Testis (tissue), 3 donors: Measurements from ENCODE around the gene TSPAN12. TPM values are rescaled to one million over a fixed set of nuclear protein-coding genes. Genes with fewer than 3 reads are reported as not detected.

Experiments used
- DNase-seq: peaks from one replicate; pipeline ENCODE4 v3.0.0-alpha.2; 2019
- H3K27ac ChIP-seq, 2 donors: fragments of 200-600 bp; sonication (generic); one replicate each; pipeline ENCODE4 v1.5.1; 2019
- H3K27me3 ChIP-seq: fragments of 200-600 bp; sonication (generic); one replicate; pipeline ENCODE4 v1.5.1; 2019
- H3K36me3 ChIP-seq: fragments of 200-600 bp; sonication (generic); one replicate; pipeline ENCODE4 v1.5.1; 2017; ENCODE audit warnings: low read depth; ENCODE audit errors: missing control alignments
- H3K4me1 ChIP-seq: fragments of 200-600 bp; sonication (generic); one replicate; pipeline ENCODE4 v1.5.1; 2019
- H3K4me3 ChIP-seq, 2 donors: fragments of 200-600 bp; sonication (generic); one replicate each; pipeline ENCODE4 v1.5.1; 2017 to 2019
- H3K9me3 ChIP-seq: fragments of 200-600 bp; sonication (generic); one replicate; pipeline ENCODE4 v1.5.1; 2017
- POLR2A ChIP-seq: fragments of 450-650 bp; IDR thresholded peaks from one replicate; pipeline ENCODE4 v1.6.1; 2017; ENCODE audit warnings: antibody characterized with exemption, mild to moderate bottlenecking, moderate library complexity
- WGBS, 2 donors: methylation state at CpG; one replicate each; pipeline ENCODE4 v1.1.5; 2018; 5-methylcytosine and 5-hydroxymethylcytosine counted together
- intact Hi-C: fragments of 100-400 bp; cut with DNase I; formaldehyde crosslinking; loops from one replicate; pipeline ENCODE4 v1.15.1; 2023; ENCODE audit warnings: low total_unique reads
- polyA plus RNA-seq: library from polyadenylated mRNA; stranded (reverse); fragments of 350-450 nt; fragmentation: Illumina TruSeq; extraction: RNeasy Lipid Tissue Mini Kit (QIAGEN cat#74804); gene quantifications from one replicate; pipeline ENCODE4 v1.2.3, GENCODE V29; 2014; ENCODE audit warnings: low read depth, low replicate concordance; ENCODE audit not compliant: insufficient read depth
- total RNA-seq, 2 donors: library from RNA; depleted of rRNA; stranded (reverse); fragments of >200 nt; gene quantifications; one replicate each; pipeline ENCODE4 v1.2.3, GENCODE V29; 2016
- TF ChIP-seq, protein P1 (sequence below), 3 experiments: fragments of 450-650 bp in 2 of 3; fragments of 200-600 bp in 1 of 3; sonication (generic) in 1 of 3; IDR thresholded peaks; one replicate each; pipeline ENCODE4 v1.5.1; 2016 to 2019; ENCODE audit warnings: antibody characterized with exemption in 3 of 3, mild to moderate bottlenecking in 2 of 3, moderate library complexity in 1 of 3

Gene TSPAN12
- total and polyA plus RNA-seq, 3 donors from 2014 or later, result 4.3 to 6.6 (median 6.3) TPM

DNA sequence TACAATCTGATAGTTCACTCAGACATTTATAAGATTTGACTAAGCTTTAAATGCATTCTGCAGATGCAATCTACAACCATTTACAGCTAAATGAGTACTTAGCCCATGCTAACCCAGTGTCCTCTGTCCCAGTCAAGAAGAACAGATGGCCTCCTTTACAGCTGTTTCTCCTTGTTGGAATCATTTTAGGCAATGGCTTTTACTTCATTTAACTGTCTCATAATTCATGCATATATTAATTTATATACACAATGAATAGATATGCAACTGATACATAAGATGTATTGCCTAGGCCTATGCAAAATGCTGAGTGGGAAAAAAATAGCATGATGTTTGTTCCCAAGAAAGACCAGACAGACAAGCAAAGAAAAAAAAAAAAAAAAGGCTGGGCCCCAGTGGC is 82.2 kb downstream of the TSPAN12 start:
- H3K4me3 ChIP-seq, result no peak overlapping the region
- no peaks in the 10 kb centered on the region for H3K9me3 ChIP-seq
- no peak overlapping the region for H3K27ac ChIP-seq
- no peaks in the 10 kb centered on the region for H3K36me3 ChIP-seq
- no peaks in the 10 kb centered on the region for H3K4me1 ChIP-seq
- no peaks in the 10 kb centered on the region for H3K27me3 ChIP-seq
- DNase-seq, result no peak
- intact Hi-C loops, result no loop called here
- TF ChIP-seq POLR2A, result no peak
- TF ChIP-seq, protein P1, sequence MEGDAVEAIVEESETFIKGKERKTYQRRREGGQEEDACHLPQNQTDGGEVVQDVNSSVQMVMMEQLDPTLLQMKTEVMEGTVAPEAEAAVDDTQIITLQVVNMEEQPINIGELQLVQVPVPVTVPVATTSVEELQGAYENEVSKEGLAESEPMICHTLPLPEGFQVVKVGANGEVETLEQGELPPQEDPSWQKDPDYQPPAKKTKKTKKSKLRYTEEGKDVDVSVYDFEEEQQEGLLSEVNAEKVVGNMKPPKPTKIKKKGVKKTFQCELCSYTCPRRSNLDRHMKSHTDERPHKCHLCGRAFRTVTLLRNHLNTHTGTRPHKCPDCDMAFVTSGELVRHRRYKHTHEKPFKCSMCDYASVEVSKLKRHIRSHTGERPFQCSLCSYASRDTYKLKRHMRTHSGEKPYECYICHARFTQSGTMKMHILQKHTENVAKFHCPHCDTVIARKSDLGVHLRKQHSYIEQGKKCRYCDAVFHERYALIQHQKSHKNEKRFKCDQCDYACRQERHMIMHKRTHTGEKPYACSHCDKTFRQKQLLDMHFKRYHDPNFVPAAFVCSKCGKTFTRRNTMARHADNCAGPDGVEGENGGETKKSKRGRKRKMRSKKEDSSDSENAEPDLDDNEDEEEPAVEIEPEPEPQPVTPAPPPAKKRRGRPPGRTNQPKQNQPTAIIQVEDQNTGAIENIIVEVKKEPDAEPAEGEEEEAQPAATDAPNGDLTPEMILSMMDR (IDR thresholded peaks at IDR 0.05), result no peak

DNA sequence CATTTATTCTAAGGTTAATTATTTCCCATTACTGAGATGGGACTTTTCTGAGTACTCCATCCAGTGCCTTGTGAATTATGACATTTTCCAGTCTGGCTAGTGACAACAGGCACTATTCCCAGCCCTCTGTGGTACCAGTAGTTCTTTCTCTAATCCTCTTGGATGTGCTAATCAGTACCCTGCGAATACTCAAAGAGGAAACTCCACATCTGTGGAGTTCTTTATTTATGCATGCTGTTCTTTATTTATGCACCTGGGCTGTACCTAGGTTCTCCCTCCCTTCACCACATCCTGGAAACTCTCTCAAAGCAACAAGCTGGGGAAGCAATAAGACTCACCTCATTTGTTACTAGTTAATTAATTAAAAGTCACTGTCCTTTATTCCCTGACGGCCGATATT is 83.5 kb downstream of the TSPAN12 start:
- no peak for DNase-seq
- 82 to 86% methylated on average over 3 of the region's 3 CpGs for WGBS, 2 donors
- intact Hi-C loops, result no loop called here
- no peak overlapping the region for H3K27ac ChIP-seq
- TF ChIP-seq, protein P1 (IDR thresholded peaks at IDR 0.05), result no peak
- no peak for TF ChIP-seq POLR2A
- no peaks in the 10 kb centered on the region for H3K36me3 ChIP-seq
- H3K27me3 ChIP-seq, result no peaks in the 10 kb centered on the region
- H3K4me3 ChIP-seq, result no peak overlapping the region
- H3K4me1 ChIP-seq, result no peaks in the 10 kb centered on the region
- no peaks in the 10 kb centered on the region for H3K9me3 ChIP-seq

DNA sequence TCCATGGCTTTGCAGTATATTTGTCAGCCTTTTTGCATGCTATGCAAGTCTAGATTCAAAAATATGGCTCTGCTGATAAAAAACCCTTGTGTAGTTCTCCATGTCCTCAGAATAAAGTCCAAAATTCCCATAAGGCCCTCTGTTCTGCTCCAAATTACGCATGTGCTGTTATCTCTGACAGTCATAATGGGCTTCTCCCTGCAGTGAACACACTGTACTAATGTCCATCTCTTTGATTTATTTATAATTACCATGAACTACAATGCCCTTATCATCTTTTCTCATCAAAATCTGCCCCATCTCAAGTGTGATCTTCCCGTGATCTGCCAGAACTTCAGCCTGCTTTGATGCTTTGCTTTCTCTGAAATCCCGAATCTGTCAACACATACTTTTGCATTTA is 87.7 kb downstream of the TSPAN12 start:
- no peaks in the 10 kb centered on the region for H3K4me1 ChIP-seq
- WGBS, 2 donors, result 75 to 77% methylated on average over 3 of the region's 3 CpGs
- no peak for DNase-seq
- no peaks in the 10 kb centered on the region for H3K9me3 ChIP-seq
- no peak overlapping the region for H3K27ac ChIP-seq
- H3K27me3 ChIP-seq, result no peaks in the 10 kb centered on the region
- intact Hi-C loops, result no loop called here
- H3K4me3 ChIP-seq, result no peak overlapping the region
- no peak for TF ChIP-seq POLR2A
- TF ChIP-seq, protein P1 (IDR thresholded peaks at IDR 0.05), result no peak
- H3K36me3 ChIP-seq, result no peaks in the 10 kb centered on the region

- no peak for DNase-seq
- H3K27ac ChIP-seq, result no peak overlapping the region
- intact Hi-C loops, result no loop called here
- H3K27me3 ChIP-seq, result no peaks in the 10 kb centered on the region
- no peak overlapping the region for H3K4me3 ChIP-seq
- 75 to 88% methylated on average over 3 of the region's 3 CpGs for WGBS, 2 donors
- H3K4me1 ChIP-seq, result no peaks in the 10 kb centered on the region
- no peaks in the 10 kb centered on the region for H3K36me3 ChIP-seq
- H3K9me3 ChIP-seq, result no peaks in the 10 kb centered on the region
- no peak for TF ChIP-seq POLR2A
- TF ChIP-seq, protein P1 (IDR thresholded peaks at IDR 0.05), result no peak
These were observed 97.1 kb downstream of the TSPAN12 start for GRCh38 chr7:120760851-120761250.

DNA sequence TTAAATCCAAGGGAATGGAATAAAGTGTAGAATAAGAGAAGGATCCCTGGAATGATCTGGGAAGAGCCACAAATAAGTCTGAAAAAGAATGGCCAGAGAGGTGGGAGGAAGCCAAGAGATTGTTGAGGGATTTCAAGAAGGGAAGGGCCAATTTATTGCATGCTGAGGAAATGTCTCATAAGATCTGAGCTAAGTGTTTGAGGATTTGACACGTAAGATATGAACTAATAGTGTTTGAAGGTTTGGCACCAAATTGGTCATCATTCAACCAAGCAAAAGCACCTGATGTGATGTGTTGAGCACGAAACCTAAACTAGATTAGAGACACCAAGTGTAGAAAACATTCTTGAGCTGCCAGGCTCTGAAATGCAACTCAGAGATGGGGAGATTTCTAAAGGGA is 97.9 kb downstream of the TSPAN12 start:
- no peaks in the 10 kb centered on the region for H3K4me1 ChIP-seq
- no peak overlapping the region for H3K4me3 ChIP-seq
- no peak overlapping the region for H3K27ac ChIP-seq
- no peaks in the 10 kb centered on the region for H3K27me3 ChIP-seq
- H3K36me3 ChIP-seq, result no peaks in the 10 kb centered on the region
- H3K9me3 ChIP-seq, result no peaks in the 10 kb centered on the region
- intact Hi-C loops, result no loop called here
- TF ChIP-seq, protein P1 (IDR thresholded peaks at IDR 0.05), result no peak
- TF ChIP-seq POLR2A, result no peak
- 85 to 89% methylated on average over 2 of the region's 2 CpGs for WGBS, 2 donors
- DNase-seq, result no peak
